GM10266 (cell line): ENCODE results near the gene EHBP1L1.

ENCODE experiments used
- DNase-seq: peaks from one replicate; pipeline ENCODE4 v3.0.0; 2012; ENCODE audit errors: extremely low spot score
- CTCF ChIP-seq: IDR thresholded peaks from 2 replicates; pipeline ENCODE4 v1.5.1; 2012; ENCODE audit warnings: mild to moderate bottlenecking, low read depth; ENCODE audit not compliant: control insufficient read depth, insufficient read depth; ENCODE audit errors: missing control alignments

Gene EHBP1L1

DNA sequence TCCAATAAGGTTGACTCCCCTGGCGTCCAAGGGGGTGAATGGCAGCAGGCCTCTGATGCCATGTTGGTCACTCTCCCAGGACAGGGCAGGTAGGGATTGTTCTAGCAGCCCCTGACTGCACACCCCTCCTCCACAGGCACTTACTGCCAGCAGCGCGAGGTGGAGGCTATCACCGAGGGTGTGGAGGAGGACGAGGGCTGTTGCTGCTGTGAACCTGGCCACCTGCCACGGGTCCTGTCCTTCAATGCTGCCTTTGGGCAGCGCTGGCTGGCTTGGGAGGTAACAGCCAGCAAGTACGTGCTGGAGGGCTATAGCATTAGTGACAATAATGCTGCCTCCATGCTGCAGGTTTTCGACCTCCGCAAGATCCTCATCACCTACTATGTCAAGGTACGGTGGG, 54.4 kb downstream of the EHBP1L1 start:
- TF ChIP-seq CTCF, result no peak
- DNase-seq, result no peak

DNA sequence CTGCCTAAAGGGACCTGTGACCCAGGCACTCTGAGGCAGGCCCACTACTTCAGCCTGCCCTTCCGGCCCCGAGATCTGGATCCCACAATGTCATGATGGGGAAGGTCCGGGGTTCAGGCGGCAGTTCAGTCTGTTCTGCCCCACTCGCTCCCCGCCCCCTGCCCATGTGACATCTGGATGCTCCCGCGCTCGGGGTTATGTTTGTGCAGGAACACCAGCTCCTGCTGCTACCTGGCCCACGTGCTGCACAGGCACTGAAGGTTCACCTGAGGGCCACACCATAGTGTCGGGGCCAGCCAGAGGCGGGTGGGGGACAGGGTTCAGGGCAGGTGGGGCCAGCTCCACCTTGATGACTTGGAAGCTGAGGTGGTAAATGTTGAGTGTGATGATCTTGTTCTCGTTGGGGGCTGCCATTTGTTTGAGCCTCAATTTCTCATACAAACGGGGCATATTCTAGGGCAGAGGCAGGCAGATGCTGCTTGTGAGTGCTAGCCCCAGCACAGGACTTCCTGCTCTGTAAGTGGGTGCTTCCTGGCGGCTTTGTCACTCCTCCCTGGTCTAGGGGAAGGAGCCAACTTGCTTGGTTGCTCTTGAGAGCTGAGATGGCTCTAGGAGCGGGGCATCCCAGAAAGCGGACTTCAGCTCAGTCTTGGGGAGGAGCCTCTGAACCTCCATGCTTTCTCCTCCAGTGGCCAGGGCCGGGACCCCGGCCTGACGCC, 57.7 kb downstream of the EHBP1L1 start:
- DNase-seq, result no peak
- TF ChIP-seq CTCF, result no peak

DNA sequence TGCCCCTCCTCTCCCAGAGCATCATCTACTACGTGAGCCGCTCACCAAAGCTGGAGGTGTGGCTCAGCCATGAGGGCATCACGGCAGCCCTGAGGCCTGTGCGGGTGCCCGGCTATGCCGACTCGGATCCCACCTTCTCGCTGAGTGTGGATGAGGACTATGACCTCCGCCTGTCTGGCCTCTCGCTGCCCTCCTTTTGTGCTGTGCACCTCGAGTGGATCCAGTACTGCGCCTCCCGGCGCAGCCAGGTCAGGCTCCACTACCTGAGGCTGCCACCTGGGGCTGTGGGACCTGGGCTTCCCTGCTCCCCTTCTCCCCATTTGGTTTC, 58.2 kb downstream of the EHBP1L1 start:
- DNase-seq, result no peak
- no peak for TF ChIP-seq CTCF

DNA sequence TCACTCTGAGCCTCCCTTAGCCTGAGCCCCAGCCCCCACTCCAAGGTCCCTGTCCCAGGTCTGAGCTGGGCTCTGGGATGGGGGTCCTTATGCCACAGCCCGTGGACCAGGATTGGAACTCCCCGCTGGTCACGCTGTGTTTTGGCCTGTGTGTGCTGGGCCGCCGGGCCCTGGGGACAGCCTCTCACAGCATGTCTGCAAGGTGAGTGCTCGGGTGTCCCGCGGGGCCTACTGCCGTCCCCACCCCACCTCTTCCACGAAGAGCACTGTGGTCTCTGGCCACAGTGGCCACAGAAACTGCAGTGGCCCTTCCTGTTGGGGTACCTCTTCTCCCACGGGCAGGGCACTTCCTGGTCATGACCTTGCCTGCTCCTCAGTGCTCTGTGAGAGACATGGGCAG, 58.6 kb downstream of the EHBP1L1 start:
- TF ChIP-seq CTCF, result no peak
- DNase-seq, result no peak

DNA sequence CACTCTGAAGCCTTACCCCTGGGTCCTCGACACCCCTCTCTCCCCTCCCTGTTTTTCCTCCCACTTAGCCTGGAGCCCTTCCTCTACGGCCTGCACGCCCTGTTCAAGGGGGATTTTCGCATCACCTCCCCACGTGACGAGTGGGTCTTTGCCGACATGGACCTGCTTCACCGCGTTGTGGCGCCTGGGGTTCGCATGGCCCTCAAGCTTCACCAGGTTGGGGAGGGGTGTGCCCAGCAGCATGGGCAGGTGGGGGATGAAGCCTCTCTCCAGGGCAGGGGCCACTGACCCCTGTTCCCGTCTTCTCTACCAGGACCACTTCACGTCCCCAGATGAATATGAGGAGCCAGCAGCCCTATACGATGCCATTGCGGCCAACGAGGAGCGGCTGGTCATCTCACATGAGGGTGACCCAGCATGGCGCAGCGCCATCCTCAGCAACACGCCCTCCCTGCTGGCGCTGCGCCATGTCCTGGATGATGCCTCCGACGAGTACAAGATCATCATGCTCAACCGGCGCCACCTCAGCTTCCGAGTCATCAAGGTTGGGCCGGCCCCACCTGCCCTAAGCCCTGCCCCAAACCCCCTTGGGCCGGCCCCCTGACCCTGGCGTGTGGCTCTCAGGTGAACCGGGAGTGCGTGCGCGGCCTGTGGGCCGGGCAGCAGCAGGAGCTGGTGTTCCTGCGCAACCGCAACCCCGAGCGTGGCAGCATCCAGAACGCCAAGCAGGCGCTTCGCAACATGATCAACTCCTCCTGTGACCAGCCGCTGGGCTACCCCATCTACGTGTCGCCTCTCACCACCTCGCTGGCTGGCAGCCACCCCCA, 59.3 kb downstream of the EHBP1L1 start:
- no peak for TF ChIP-seq CTCF
- DNase-seq, result no peak

- no peak for DNase-seq
- TF ChIP-seq CTCF, result no peak
These were observed 60.5 kb downstream of the EHBP1L1 start for GRCh38 chr11:65636108-65637031.
